ENCODE results near the gene HPSE2. TPM values are rescaled to one million over a fixed set of nuclear protein-coding genes. Genes with fewer than 3 reads are reported as not detected.
A peak's percentile ranks its signal among the peaks of the same experiment; 100 is the strongest.
"Not testable (repeated sequence)": the region's sequence is repeated elsewhere in the genome, so short reads cannot be mapped to it uniquely, and the experiment has no call there.

HPSE2 gene
- total RNA-seq, 1 donor = 5.6 TPM

GRCh38 chr10:99143651-99144050 lies 92.0 kb downstream of the HPSE2 start:
- DNase-seq (ENCODE audit: low read depth) = no peak
- no peak overlapping the region for H3K4me3 ChIP-seq (ENCODE audit: low read depth, low read length)
- no peak for TF ChIP-seq CTCF (IDR thresholded peaks at IDR 0.05; ENCODE audit: insufficient read depth, low read depth, low read length)

- no peak for TF ChIP-seq CTCF (IDR thresholded peaks at IDR 0.05; ENCODE audit: insufficient read depth, low read depth, low read length)
- H3K4me3 ChIP-seq (ENCODE audit: low read depth, low read length) = no peak overlapping the region
- peak; percentile 10 for DNase-seq (ENCODE audit: low read depth)
Measured at GRCh38 chr10:99143011-99143410, 92.6 kb downstream of the HPSE2 start.

- not testable (repeated sequence) for DNase-seq (ENCODE audit: low read depth); H3K4me3 ChIP-seq (ENCODE audit: low read depth, low read length)
Measured at GRCh38 chr10:99132897-99133296, 102.8 kb downstream of the HPSE2 start.

GRCh38 chr10:99125879-99126278 lies 109.8 kb downstream of the HPSE2 start:
- no peak for TF ChIP-seq CTCF (IDR thresholded peaks at IDR 0.05; ENCODE audit: insufficient read depth, low read depth, low read length)
- H3K4me3 ChIP-seq (ENCODE audit: low read depth, low read length) = no peak overlapping the region
- DNase-seq (ENCODE audit: low read depth) = no peak

- no peak for TF ChIP-seq CTCF (IDR thresholded peaks at IDR 0.05; ENCODE audit: insufficient read depth, low read depth, low read length)
- no peak for DNase-seq (ENCODE audit: low read depth)
- no peak overlapping the region for H3K4me3 ChIP-seq (ENCODE audit: low read depth, low read length)
Measured at GRCh38 chr10:99124376-99124775, 111.3 kb downstream of the HPSE2 start.

DNA sequence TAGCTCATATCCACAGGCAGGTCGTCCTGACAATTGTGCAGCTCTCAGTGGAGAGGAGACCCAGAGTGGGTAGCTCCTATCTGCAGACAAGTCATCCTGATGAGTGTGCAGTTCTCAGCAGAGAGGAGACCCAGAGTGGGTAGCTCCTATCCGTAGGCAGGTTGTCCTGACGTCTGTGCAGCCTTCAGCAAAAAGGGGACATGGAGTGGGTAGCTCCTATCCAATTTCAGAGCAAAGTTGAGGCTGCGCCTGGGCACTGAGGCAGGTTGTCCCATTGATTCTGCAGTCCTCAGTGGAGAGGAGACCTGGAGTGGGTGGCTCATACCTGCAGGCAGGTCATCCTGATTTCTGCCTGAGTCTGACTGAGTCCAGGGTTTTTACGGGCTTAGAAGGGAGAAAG lies 111.8 kb downstream of the HPSE2 start:
- no peak overlapping the region for H3K4me3 ChIP-seq (ENCODE audit: low read depth, low read length)
- DNase-seq (ENCODE audit: low read depth) = no peak
- no peak for TF ChIP-seq CTCF (IDR thresholded peaks at IDR 0.05; ENCODE audit: insufficient read depth, low read depth, low read length)

GRCh38 chr10:99123336-99123735 lies 112.3 kb downstream of the HPSE2 start:
- DNase-seq (ENCODE audit: low read depth) = no peak
- TF ChIP-seq CTCF (IDR thresholded peaks at IDR 0.05; ENCODE audit: insufficient read depth, low read depth, low read length) = no peak
- no peak overlapping the region for H3K4me3 ChIP-seq (ENCODE audit: low read depth, low read length)
